ENCODE results near the gene FAM193A. TPM values are rescaled to one million over a fixed set of nuclear protein-coding genes. Genes with fewer than 3 reads are reported as not detected.
"Not testable (repeated sequence)": the region's sequence is repeated elsewhere in the genome, so short reads cannot be mapped to it uniquely, and the experiment has no call there.

FAM193A gene
- total and polyA plus RNA-seq, 11 donors = 9.7 to 21.0 (median 16.3) TPM

GRCh38 chr4:2546286-2546823 is 9.9 kb downstream of the FAM193A start:
- intact Hi-C loops (cut with DNase I) = no loop called here
- ATAC-seq = no peak
- H3K27ac ChIP-seq = no peak overlapping the region
- peaks cover 0 to 15% (median 3%) of the 10 kb centered on the region in 12 donors for H3K4me1 ChIP-seq
- H3K4me3 ChIP-seq = no peak overlapping the region
- no peak for TF ChIP-seq CTCF (IDR thresholded peaks at IDR 0.05)
- TF ChIP-seq POLR2A (IDR thresholded peaks at IDR 0.05) = no peak
- H3K36me3 ChIP-seq = peaks cover 0 to 9% (median 0%) of the 10 kb centered on the region in 9 donors
- no peaks in the 10 kb centered on the region for H3K9me3 ChIP-seq
- no peak for DNase-seq
- H3K27me3 ChIP-seq = no peaks in the 10 kb centered on the region

- DNase-seq; intact Hi-C loops (cut with DNase I): not testable (repeated sequence)
Observed at GRCh38 chr4:2546961-2547691, 10.7 kb downstream of the FAM193A start.

GRCh38 chr4:2551118-2551517 is 14.7 kb downstream of the FAM193A start:
- H3K27ac ChIP-seq = no peak overlapping the region
- no peaks in the 10 kb centered on the region for H3K36me3 ChIP-seq
- intact Hi-C loops (cut with DNase I) = no loop called here
- H3K27me3 ChIP-seq = no peaks in the 10 kb centered on the region
- H3K4me3 ChIP-seq = no peak overlapping the region
- DNase-seq = no peak
- H3K4me1 ChIP-seq = peaks cover 0 to 24% (median 3%) of the 10 kb centered on the region in 12 donors
- no peaks in the 10 kb centered on the region for H3K9me3 ChIP-seq
- TF ChIP-seq POLR2A (IDR thresholded peaks at IDR 0.05) (no peak), CTCF (IDR thresholded peaks at IDR 0.05) (no peak)
- no peak for ATAC-seq

More at GRCh38 chr4:2546961-2547691, 10.7 kb downstream of the FAM193A start:
- H3K27me3 ChIP-seq, ATAC-seq, H3K36me3 ChIP-seq, H3K4me3 ChIP-seq, H3K27ac ChIP-seq, H3K9me3 ChIP-seq: not testable (repeated sequence)
- WGBS, 4 donors = 96 to 98% (median 97%) methylated on average over 16 of the region's 16 CpGs
- H3K4me1 ChIP-seq = peaks cover 0 to 15% (median 3%) of the 10 kb centered on the region in 12 donors

- Histone ChIP-seq H3K4me3 (no peak overlapping the region), H3K9me3 (no peaks in the 10 kb centered on the region), H3K36me3 (no peaks in the 10 kb centered on the region), H3K4me1 (peaks cover 0 to 33% (median 5%) of the 10 kb centered on the region in 12 donors), H3K27ac (no peak overlapping the region), H3K27me3 (no peaks in the 10 kb centered on the region)
- DNase-seq (no peak), ATAC-seq (no peak)
- TF ChIP-seq POLR2A (IDR thresholded peaks at IDR 0.05) = no peak
- TF ChIP-seq CTCF (IDR thresholded peaks at IDR 0.05) = no peak
- 94 to 95% (median 95%) methylated on average over 11 of the region's 11 CpGs for WGBS, 4 donors
- intact Hi-C loops (cut with DNase I) = no loop called here
Observed at GRCh38 chr4:2552806-2553205, 16.4 kb downstream of the FAM193A start.
